ENCODE results near the gene SIPA1.

Gene SIPA1

DNA sequence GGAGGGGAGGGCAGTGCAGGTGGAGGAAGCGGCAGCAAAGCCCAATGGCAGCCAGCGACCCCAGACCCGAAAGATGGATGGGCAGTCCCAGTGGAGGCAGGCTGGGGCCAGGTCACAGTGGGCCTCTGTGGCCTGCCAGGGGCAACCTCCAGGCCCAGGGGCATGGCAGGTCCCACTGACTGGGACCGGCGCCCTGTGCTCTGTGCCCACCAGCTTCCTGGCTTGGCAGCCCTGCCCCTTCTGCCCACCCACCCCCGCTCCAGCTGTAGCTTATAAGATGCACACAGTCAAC lies 38.0 kb upstream of the SIPA1 start:
- H3K4me1 ChIP-seq (ENCODE audit: insufficient read depth, low read length, severe bottlenecking) = no peaks in the 10 kb centered on the region
- no peaks in the 10 kb centered on the region for H3K27me3 ChIP-seq (ENCODE audit: insufficient read depth, low read length)
- no peaks in the 10 kb centered on the region for H3K9me3 ChIP-seq (ENCODE audit: low read length)
- H3K9ac ChIP-seq (ENCODE audit: low read length) = no peak overlapping the region
- H3K36me3 ChIP-seq (ENCODE audit: insufficient read depth, low read length) = peaks cover 37% of the 10 kb centered on the region
- no peaks in the 10 kb centered on the region for H3K79me2 ChIP-seq (ENCODE audit: insufficient read depth, low read length)
- TF ChIP-seq EZH2 (IDR thresholded peaks at IDR 0.05; ENCODE audit: borderline replicate concordance, low read length) = no peak
- TF ChIP-seq, protein P1, sequence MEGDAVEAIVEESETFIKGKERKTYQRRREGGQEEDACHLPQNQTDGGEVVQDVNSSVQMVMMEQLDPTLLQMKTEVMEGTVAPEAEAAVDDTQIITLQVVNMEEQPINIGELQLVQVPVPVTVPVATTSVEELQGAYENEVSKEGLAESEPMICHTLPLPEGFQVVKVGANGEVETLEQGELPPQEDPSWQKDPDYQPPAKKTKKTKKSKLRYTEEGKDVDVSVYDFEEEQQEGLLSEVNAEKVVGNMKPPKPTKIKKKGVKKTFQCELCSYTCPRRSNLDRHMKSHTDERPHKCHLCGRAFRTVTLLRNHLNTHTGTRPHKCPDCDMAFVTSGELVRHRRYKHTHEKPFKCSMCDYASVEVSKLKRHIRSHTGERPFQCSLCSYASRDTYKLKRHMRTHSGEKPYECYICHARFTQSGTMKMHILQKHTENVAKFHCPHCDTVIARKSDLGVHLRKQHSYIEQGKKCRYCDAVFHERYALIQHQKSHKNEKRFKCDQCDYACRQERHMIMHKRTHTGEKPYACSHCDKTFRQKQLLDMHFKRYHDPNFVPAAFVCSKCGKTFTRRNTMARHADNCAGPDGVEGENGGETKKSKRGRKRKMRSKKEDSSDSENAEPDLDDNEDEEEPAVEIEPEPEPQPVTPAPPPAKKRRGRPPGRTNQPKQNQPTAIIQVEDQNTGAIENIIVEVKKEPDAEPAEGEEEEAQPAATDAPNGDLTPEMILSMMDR (IDR thresholded peaks at IDR 0.05; ENCODE audit: low read length) = no peak
- no peak overlapping the region for H3K27ac ChIP-seq (ENCODE audit: low read depth, low read length, poor library complexity, severe bottlenecking)
- H3K9me2 ChIP-seq (ENCODE audit: low read depth, low read length) = no peaks in the 10 kb centered on the region
- no peaks in the 10 kb centered on the region for H3F3A ChIP-seq (ENCODE audit: insufficient read depth, low read length)
- no peak overlapping the region for H2AFZ ChIP-seq (ENCODE audit: low read length)
- H3K4me3 ChIP-seq (ENCODE audit: low read depth, low read length, poor library complexity, severe bottlenecking) = no peak overlapping the region
- H3K4me2 ChIP-seq (ENCODE audit: low read length) = no peak overlapping the region
- H4K20me1 ChIP-seq (ENCODE audit: insufficient read depth, low read length) = no peaks in the 10 kb centered on the region

DNA sequence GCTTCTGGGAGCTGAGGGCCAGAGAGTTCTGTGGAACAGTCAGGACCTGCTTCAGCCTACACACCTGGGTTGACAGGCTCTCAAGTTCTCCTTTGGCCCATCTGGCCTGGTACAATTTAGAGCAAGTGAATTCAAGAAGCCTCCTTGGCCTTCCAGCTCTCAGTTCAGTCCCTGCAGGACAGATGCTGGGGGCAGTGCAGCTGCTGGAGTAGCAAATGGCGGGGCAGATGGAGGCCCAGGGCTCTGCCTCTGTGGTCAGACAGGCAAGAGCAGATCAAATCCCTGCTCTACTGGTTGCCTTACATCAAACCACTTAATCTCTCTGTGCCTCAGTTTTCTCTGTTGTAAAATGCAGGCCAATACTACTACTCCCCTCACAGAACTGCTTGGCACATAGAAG lies 33.6 kb upstream of the SIPA1 start:
- H4K20me1 ChIP-seq (ENCODE audit: insufficient read depth, low read length) = no peaks in the 10 kb centered on the region

DNA sequence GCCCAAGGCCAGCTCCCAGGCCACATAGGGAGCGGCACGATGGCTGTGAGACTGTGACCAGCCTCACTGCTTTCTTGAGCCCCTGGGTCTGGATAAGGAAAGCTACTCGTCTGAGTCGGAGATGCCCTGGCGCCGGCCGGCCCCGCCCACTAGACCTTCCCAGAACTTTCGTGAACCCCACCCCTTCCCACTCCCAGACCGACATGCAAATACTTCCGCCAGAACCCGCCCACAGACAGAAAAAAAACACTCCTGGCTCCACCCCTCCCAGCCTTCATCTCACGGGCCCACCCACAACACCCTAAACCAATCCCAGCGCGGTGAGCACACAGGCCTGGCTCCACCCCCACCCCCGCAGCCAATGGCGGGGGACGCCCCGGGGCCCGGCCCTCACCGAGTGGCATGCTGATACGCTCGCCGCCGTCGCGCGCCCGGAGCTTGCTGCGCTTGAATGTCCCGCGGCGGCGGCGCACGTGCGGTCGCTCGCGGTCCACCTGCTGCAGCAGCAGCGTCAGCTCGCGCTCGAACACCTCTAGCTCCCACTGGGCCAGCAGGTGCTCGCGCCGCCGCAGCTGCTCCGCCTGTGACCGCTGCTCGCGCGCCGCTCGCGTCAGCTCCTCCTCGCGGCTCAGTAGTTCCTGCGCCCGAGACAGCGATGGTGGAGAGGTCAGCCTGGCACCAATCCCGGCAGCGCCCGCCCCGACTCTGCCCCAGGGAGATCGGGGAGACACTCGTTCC lies 30.9 kb upstream of the SIPA1 start:
- H4K20me1 ChIP-seq (ENCODE audit: insufficient read depth, low read length) = no peaks in the 10 kb centered on the region
- H2AFZ ChIP-seq (ENCODE audit: low read length) = no peak overlapping the region
- H3K4me2 ChIP-seq (ENCODE audit: low read length) = no peak overlapping the region
- H3K4me3 ChIP-seq (ENCODE audit: low read depth, low read length, poor library complexity, severe bottlenecking) = no peak overlapping the region
- H3K4me1 ChIP-seq (ENCODE audit: insufficient read depth, low read length, severe bottlenecking) = peaks cover 9% of the 10 kb centered on the region
- H3K9me3 ChIP-seq (ENCODE audit: low read length) = no peaks in the 10 kb centered on the region
- H3K9ac ChIP-seq (ENCODE audit: low read length) = no peak overlapping the region
- no peaks in the 10 kb centered on the region for H3K9me2 ChIP-seq (ENCODE audit: low read depth, low read length)
- H3K79me2 ChIP-seq (ENCODE audit: insufficient read depth, low read length) = no peaks in the 10 kb centered on the region
- H3K27me3 ChIP-seq (ENCODE audit: insufficient read depth, low read length) = no peaks in the 10 kb centered on the region
- no peaks in the 10 kb centered on the region for H3F3A ChIP-seq (ENCODE audit: insufficient read depth, low read length)
- H3K36me3 ChIP-seq (ENCODE audit: insufficient read depth, low read length) = peaks cover 48% of the 10 kb centered on the region
- no peak overlapping the region for H3K27ac ChIP-seq (ENCODE audit: low read depth, low read length, poor library complexity, severe bottlenecking)
- no peak for TF ChIP-seq EZH2 (IDR thresholded peaks at IDR 0.05; ENCODE audit: borderline replicate concordance, low read length)
- TF ChIP-seq, protein P1 (IDR thresholded peaks at IDR 0.05; ENCODE audit: low read length) = no peak

More for the DNA sequence above, 33.6 kb upstream of the SIPA1 start:
- Histone ChIP-seq H3K9me2 (ENCODE audit: low read depth, low read length) (no peaks in the 10 kb centered on the region), H3K27me3 (ENCODE audit: insufficient read depth, low read length) (no peaks in the 10 kb centered on the region), H3K4me2 (ENCODE audit: low read length) (no peak overlapping the region), H2AFZ (ENCODE audit: low read length) (no peak overlapping the region), H3K79me2 (ENCODE audit: insufficient read depth, low read length) (no peaks in the 10 kb centered on the region), H3K36me3 (ENCODE audit: insufficient read depth, low read length) (peaks cover 48% of the 10 kb centered on the region), H3K4me1 (ENCODE audit: insufficient read depth, low read length, severe bottlenecking) (no peaks in the 10 kb centered on the region), H3F3A (ENCODE audit: insufficient read depth, low read length) (no peaks in the 10 kb centered on the region), H3K9ac (ENCODE audit: low read length) (no peak overlapping the region), H3K27ac (ENCODE audit: low read depth, low read length, poor library complexity, severe bottlenecking) (no peak overlapping the region), H3K9me3 (ENCODE audit: low read length) (no peaks in the 10 kb centered on the region), H3K4me3 (ENCODE audit: low read depth, low read length, poor library complexity, severe bottlenecking) (no peak overlapping the region)
- no peak for TF ChIP-seq EZH2 (IDR thresholded peaks at IDR 0.05; ENCODE audit: borderline replicate concordance, low read length)
- TF ChIP-seq, protein P1 (IDR thresholded peaks at IDR 0.05; ENCODE audit: low read length) = no peak

Measured in OCI-LY1 (cell line).